HG03097 (cell line): ENCODE results near the gene MTNR1A.
"Not testable (repeated sequence)": the region's sequence is repeated elsewhere in the genome, so short reads cannot be mapped to it uniquely, and the experiment has no call there.

Experiments used
- ATAC-seq: cut with Tn5 transposase; IDR thresholded peaks from one replicate; pipeline ENCODE4 v1.9.1; 2021; ENCODE audit not compliant: unreplicated experiment, low FRiP score

Gene MTNR1A

GRCh38 chr4:186563761-186564160 is 8.4 kb upstream of the MTNR1A start:
- no peak for ATAC-seq

- ATAC-seq: no peak
These were observed 6.4 kb upstream of the MTNR1A start for GRCh38 chr4:186561748-186562147.

- ATAC-seq: no peak
These were observed 5.3 kb upstream of the MTNR1A start for GRCh38 chr4:186560647-186561046.

DNA sequence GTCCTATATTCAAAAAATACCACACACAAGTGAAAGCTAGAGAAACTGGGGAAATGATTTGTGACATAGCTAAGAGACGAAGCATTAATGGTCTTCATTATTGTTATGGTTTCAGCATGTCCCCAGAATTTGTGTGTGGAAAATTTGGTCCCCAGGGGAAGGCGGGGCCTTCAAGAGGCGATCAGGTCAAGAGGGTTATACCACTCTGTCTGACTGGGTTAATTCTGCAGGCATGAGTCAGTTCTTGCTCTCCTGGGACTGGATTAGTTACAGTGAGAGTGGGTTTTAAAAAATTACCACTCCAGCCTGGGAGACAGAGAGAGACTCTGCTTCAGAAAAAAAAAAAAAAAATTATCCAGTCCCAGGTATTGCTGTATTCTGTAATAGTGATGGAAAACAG is 2.1 kb upstream of the MTNR1A start:
- no peak for ATAC-seq

DNA sequence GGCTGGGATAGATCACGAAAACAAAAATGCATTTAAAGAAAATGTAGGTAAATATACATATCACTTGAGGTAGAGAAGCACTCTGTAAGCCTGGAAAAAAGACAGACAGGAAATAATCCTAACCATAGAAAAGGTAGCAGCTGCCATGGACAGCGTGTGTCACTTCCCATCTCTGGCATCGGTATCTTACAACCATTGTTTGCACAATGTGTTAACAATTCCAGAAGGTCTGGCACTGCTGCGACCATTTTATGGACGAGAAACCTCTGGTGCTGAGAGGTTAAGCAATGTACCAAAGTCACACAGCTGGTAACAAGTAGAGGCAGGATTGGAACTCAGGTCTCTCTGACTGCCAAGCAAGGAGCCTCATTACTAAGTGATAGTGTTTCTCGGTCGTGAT is 1.7 kb upstream of the MTNR1A start:
- ATAC-seq: no peak

DNA sequence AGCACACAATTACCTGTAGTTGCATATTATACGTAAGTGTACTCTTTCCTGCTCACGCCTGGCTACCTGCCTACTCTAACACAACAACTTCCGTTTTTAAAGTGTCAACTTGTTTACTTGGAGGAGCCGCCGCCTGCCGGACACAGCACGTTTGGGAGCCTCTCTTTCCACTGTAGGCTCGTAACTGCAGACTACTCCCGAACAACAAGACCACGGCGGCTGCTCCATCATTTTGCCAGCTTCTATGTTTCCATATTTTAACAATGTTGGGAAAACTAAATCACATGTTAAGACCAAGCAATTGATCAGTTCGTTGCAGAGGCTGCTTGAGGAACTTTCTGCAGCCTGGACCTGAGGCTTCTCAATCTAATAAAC is 841 bp downstream of the MTNR1A start:
- ATAC-seq: no peak

- no peak for ATAC-seq
These were observed 1.6 kb downstream of the MTNR1A start for GRCh38 chr4:186553717-186554116.

DNA sequence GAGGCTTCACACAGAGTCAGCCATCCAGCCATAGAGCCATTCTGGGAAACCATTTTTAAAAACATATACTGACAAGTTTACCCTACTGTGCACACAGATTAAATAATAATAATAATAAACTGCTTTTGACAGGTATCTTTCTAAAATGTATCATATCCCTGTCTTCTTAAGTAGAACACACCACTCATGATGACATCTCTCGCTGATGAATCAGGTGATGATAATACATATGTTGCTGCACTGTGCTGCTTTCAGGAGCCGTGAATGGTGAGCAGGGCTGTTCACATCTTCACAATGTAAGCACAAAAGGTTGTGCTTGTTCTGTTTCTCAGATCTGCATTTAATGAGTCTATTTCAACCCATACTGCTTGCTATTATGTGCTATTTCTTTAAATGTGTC is 3.5 kb downstream of the MTNR1A start:
- ATAC-seq: no peak

- no peak for ATAC-seq
These were observed 9.9 kb downstream of the MTNR1A start for GRCh38 chr4:186545436-186545835.

GRCh38 chr4:186543206-186543605 is 12.2 kb downstream of the MTNR1A start:
- no peak for ATAC-seq

DNA sequence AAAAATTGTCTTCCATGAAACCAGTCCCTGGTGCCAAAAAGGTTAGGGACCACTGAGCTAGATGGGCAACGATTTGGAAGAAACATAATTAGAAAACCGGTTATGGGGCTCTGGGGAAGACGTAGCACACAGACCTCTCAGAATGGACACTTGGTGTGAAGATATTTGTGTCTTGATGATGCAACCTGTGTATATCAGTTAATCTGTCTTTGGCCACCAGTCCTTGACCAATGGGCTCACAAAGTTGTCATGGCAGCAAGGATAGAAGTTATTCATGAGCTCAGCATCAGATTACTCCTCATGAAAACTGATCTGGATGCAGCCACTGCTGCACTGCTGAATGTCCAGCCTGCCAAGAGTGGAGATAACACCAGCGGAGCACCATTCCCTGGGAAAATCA is 13.6 kb downstream of the MTNR1A start:
- ATAC-seq: no peak

DNA sequence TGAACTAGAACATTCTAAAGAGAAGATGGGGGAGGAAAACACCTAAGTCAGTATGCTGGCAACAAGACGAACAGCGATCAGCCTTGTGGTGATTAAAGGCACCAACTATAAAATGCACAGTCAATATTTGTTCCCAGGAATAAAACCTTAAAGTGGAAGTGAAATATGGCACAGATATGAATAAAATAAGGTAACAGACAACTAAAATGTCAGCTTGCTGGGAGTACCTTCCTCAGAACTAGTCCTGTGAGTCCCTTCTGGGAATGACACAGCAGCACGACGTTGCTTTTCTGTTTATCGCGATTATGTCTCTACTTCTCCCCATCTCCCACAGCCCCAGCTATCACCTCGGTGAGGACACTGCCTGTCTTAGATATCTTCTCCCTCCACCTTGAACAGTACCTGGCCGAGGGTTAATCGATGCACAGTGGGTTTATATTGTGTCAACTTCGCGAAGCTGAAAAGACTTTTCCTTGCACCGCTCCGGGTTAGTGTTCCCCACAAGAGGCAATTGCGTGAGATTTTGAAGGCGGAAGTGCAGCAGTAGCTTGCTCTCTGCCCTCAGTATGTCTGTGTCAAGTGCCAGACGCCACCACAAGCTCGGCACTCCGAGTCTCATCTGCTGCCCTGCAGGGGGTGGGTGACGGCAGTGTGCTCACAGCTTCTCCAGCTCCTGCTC is 17.4 kb downstream of the MTNR1A start:
- no peak for ATAC-seq

DNA sequence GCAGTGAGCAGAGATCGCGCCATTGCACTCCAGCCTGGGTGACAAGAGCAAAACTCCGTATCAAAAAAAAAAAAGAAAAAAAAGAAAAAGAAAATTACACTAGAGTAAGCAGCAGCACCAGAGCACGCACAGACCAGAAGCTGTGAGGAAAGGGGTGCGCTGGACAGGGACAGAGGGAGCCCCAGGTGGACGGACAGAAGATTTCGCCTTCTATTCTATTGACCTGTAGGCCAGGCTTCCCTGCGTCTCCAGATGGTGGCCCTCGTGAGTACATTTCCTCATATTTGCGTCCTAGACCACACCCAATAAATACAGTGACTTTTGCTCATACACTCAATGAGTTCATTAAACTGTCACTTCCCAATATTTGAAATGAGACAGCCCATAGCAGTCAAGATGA is 19.1 kb downstream of the MTNR1A start:
- no peak for ATAC-seq

- ATAC-seq: no peak
These were observed 21.3 kb downstream of the MTNR1A start for GRCh38 chr4:186534056-186534455.

- ATAC-seq: not testable (repeated sequence)
These were observed 31.4 kb downstream of the MTNR1A start for GRCh38 chr4:186523927-186524326.

- ATAC-seq: no peak
These were observed 39.1 kb downstream of the MTNR1A start for GRCh38 chr4:186516287-186516686.

- ATAC-seq: no peak
These were observed 41.0 kb downstream of the MTNR1A start for GRCh38 chr4:186514271-186514950.

DNA sequence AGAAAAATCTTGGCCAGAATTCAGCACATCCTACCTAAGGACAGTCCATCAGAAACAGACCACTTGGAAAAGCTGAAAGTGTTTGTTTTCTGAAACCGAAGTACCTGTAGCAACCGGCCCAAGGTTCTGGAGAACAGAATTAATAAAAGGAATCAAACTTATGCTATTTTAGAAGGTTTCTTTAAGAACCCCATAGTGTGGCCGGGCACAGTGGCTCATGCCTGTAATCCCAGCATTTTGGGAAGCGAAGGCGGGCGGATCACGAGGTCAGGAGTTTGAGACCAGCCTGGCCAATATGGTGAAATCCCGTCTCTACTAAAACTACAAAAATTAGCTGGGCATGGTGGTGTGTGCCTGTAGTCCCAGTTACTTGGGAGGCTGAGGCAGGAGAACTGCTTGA is 50.6 kb downstream of the MTNR1A start:
- not testable (repeated sequence) for ATAC-seq

GRCh38 chr4:186502231-186502630 is 53.1 kb downstream of the MTNR1A start:
- ATAC-seq: no peak

- no peak for ATAC-seq
These were observed 53.8 kb downstream of the MTNR1A start for GRCh38 chr4:186501554-186501953.

GRCh38 chr4:186500721-186501304 is 54.6 kb downstream of the MTNR1A start:
- ATAC-seq: no peak

DNA sequence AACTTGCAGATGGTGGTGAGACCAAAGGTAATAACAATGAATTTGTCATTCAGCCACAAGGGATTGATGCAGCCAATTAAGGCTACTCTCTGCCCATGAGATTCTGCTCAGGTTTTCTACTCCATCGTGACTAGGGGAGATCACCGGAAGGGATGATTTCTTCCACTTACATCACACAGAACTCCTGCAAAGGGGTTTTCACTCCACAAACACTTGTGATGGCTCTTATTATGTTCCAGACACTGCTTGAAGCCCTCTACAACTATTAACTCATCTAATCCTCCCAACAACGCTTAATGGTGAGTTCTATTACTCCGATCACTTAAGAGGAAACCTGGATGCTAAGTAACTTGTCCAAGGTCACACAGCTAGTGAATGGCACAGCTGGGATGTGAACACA is 55.9 kb downstream of the MTNR1A start:
- no peak for ATAC-seq
